CMK (cell line): ENCODE data around the gene CMTM4.
"Not testable (repeated sequence)": the region's sequence is repeated elsewhere in the genome, so short reads cannot be mapped to it uniquely, and the experiment has no call there.

Source experiments
- DNase-seq: peaks from one replicate; pipeline ENCODE4 v3.0.0-alpha.2; 2010; ENCODE audit warnings: low read depth

Gene CMTM4

DNA sequence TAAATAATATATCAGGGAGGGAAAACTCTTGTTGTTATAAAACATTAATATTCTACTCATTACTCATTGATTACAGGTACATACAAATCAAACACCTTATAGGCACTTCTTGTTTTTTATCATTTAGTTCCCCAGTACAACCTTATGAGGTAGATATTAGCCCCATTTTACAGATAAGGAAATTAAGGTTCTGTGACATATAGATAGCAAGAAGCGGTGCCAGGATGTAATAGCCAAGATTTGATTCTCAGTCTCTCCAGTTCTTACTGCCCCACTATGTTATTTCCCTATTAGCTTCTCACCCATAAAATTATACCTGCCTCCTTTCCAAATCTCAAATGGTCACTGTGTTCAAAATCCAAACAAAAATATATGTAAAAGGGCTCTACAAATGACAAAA is 55.2 kb downstream of the CMTM4 start:
- DNase-seq = no peak

- no peak for DNase-seq
Observed at GRCh38 chr16:66640724-66641314, 55.7 kb downstream of the CMTM4 start.

DNA sequence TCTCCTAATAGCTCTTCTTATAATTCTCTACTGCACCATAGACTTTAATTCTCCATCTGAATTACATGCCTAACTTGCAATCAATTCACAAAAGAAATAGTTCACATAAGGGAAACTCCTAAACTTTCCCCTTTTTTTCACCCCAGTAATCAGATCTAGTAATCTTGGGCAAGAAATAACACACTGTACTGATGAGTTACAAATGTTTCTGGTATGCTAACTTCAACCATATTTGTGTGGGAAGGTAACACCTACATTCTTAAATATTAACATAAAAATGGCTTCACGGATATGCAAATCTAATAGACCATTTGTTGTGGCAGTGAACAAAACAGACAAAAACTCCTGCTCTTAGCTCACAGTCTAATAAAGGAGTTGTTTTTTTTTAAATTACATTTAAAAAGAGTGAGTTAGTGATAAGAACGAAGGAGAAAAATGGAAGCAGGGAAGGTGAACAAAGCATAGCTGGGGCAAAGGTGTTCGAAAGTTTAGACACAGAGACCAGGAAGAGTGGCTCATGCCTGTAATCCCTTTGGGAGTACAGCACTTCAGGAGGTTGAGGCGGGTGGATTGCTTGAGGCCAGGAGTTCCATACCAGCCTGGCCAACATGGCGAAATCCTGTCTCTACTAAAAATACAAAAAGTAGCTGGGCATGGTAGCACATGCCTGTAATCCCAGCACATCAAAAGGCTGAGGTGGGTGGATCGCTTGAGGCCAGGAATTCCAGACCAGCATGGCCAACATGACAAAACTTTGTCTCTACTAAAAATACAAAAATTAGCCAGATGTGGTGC is 57.3 kb downstream of the CMTM4 start:
- no peak for DNase-seq

DNA sequence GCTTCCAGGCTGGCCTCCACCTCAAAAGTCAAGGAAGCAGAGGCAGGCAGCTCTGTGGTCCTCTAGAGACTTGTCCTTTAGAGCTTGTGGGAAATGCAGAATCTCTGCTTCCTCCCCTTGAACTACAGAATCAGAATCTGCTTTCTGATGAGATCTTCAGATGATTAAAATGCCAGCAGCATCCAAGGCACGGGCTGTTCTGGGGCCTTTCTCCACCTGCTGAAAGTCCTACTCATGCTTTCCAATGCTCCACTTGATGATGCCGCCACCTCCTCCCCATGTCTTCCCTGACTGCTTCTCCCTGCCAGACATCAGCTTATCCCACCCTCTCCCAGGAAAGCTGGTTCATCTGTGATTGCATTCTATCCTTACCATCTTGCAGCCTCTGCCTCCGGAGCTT is 58.7 kb downstream of the CMTM4 start:
- no peak for DNase-seq

DNA sequence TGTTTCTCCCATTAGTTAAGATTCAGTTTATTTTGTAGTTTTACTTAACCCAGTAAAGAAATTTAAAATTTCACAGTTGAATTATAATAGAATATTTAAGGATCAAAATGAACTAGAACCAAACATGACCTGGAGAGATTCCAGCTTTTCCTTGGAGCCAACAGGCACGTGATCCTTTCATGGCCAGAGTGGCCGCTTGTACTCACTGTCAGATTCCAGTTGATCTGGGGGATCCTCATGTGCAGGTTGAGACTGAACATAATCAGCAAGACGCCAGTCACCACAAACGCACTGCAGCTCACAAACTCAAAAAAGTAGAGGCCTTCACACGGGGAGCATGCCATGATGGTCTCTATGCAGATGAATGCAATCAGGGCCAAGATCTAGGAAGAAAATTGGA is 60.3 kb downstream of the CMTM4 start:
- DNase-seq = no peak

GRCh38 chr16:66635406-66635805 is 61.1 kb downstream of the CMTM4 start:
- DNase-seq = no peak

GRCh38 chr16:66634527-66635196 is 61.9 kb downstream of the CMTM4 start:
- no peak for DNase-seq

DNA sequence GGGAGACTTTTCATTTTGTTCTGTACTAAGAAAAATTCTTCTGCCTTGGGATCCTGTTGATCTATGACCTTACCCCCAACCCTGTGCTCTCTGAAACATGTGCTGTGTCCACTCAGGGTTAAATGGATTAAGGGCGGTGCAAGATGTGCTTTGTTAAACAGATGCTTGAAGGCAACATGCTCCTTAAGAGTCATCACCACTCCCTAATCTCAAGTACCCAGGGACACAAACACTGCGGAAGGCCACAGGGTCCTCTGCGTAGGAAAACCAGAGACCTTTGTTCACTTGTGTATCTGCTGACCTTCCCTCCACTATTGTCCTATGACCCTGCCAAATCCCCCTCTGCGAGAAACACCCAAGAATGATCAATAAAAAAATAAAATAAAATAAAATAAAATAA is 65.0 kb downstream of the CMTM4 start:
- not testable (repeated sequence) for DNase-seq

DNA sequence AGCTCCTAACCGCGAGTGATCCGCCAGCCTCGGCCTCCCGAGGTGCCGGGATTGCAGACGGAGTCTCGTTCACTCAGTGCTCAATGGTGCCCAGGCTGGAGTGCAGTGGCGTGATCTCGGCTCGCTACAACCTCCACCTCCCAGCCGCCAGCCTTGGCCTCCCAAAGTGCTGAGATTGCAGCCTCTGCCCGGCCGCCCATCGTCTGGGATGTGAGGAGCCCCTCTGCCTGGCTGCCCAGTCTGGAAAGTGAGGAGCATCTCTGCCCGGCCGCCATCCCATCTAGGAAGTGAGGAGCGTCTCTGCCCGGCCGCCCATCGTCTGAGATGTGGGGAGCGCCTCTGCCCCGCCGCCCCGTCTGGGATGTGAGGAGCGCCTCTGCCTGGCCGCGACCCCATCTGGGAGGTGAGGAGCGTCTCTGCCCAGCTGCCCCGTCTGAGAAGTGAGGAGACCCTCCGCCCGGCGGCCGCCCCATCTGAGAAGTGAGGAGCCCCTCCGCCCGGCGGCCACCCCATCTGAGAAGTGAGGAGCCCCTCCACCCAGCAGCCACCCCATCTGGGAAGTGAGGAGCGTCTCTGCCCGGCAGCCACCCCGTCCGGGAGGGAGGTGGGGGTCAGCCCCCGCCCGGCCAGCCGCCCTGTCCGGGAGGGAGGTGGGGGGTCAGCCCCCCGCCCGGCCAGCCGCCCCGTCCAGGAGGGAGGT is 65.8 kb downstream of the CMTM4 start:
- DNase-seq = not testable (repeated sequence)

DNA sequence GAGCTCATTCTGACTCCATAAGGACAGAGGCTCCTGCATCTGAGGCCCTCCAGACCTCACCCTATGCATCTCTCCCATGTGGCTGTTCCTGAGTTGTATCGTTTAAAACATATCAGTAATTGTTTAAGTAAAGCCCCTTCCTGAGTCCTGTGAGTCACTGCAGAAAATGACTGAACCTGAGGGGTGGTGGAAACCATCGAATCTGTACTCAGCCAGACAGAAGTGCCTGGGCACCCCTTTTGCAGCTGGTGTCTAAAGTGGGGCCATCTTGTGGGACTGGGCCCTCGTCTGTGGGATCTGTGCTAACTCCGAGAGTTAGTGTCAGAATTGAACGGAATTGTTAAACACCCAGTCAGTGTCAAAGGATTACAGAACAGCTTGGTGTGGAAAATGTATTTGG is 66.7 kb downstream of the CMTM4 start:
- no peak for DNase-seq

- DNase-seq = not testable (repeated sequence)
Observed at GRCh38 chr16:66627611-66628378, 68.7 kb downstream of the CMTM4 start.

- no peak for DNase-seq
Observed at GRCh38 chr16:66623755-66624154, 72.8 kb downstream of the CMTM4 start.

DNA sequence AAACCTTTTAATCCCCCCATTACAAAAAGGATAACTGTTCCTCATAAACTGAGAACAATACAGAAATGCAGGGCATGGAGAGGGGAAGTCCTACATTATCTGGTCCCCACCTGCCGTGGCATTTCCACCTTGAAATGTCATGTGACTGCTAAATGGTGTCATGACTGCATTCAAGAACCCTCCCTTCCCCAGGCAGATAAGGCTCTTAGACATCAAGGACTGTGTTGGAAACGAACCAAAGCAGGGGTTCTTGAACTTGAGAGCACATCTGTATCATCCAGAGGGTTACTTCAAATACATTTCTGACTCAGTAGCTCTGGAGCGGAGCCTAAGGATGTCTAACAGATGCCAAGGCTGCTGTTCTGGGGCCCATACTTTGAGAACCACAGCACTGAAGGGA is 73.7 kb downstream of the CMTM4 start:
- DNase-seq = no peak

DNA sequence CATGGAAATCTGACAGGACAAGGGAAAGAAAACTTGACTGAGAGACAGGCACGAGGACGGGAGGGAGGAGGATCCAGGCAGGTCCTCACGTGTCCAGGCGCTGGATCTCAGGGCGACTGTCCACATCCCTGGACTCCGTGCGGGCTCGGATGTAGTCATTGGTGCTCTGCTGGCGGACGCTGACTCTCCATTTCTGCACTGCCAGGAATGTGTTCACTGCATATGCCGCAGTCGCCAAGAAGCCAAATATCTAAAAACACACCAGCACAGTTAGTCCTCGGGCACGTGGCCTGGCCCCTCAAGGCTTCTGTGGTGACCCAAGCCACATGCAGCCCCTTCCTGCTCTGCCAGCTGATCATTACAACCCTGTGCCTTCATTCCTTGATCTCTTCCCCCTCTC is 74.6 kb downstream of the CMTM4 start:
- DNase-seq = no peak

DNA sequence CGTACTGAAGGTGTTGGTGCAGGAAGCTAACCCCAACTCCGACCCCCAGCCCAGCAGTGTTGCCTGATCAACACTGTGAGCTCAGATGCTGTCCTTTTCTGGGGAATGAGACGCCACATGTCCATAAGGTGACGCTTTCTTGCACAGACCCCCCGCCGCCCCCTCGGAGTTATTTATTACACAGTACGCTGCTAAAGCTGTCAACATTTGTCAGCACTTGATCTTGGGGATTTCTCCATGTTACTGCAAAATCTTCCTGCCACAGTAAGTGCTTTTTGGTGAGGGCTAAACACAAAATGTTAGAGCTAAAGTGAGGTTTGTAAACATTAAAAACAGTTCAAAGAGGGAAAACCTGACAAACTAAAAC is 76.1 kb downstream of the CMTM4 start:
- DNase-seq = no peak

DNA sequence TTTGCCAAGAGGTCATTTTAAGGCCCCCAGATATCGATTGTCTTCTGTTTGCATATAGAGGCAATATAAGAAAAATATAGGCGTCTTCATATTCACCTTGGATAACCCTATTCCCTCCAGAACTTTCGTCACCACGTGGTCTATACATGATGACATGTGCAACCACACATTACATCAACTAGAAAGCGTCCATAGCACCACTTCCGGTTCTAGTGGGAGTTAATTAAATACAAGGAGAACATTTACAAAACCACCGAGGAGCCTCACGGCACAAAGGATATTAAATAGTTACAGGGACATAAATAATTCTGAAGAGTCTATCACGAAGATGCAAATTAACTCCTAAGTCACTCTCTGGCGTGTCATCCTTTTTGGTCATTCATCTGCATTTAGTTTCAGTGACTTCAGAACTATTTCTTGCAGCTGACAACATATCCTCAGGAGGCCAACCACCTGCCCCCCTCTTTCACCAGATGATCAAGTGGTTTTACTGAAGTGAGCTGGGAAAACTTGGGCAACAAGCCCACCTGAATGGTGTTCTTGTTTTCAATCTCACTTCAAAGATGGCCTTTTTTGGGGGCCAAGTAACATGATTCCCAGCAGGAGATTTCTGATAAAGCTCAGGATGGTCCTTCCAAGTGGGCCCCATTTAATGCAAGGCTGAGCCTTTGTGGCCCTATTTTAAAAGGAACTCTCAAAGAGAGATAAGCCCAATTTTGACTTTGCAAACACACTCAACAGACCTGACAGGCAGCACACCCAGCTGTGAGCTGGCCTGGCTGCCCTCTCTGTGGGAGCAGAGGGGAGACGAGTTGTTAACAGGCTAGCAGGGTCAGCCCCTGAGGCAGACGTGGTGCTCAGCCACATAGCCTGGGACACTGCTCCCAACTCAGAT is 76.8 kb downstream of the CMTM4 start:
- no peak for DNase-seq

GRCh38 chr16:66618588-66619375 is 77.8 kb downstream of the CMTM4 start:
- no peak for DNase-seq

DNA sequence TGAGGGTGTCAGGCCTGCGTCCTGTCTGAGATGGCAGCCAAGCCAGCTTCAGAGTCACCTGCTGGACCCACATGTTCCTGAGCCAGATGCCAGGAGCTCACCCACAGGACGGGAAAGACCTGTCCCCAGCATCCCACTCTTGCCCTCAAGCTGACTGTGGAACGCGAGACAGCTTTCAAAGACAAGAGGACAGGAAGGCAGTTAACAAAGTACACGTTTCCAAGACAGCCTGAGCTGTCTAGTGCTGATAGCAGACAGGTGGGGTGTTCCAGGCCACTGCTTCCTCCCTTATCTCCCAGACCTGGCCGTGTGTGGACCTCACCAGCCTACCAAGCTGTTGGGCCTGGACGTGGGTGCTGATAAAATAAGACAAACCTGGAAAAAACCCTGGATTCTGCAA is 78.8 kb downstream of the CMTM4 start:
- DNase-seq = no peak

- DNase-seq = no peak
Observed at GRCh38 chr16:66617010-66617434, 79.5 kb downstream of the CMTM4 start.

DNA sequence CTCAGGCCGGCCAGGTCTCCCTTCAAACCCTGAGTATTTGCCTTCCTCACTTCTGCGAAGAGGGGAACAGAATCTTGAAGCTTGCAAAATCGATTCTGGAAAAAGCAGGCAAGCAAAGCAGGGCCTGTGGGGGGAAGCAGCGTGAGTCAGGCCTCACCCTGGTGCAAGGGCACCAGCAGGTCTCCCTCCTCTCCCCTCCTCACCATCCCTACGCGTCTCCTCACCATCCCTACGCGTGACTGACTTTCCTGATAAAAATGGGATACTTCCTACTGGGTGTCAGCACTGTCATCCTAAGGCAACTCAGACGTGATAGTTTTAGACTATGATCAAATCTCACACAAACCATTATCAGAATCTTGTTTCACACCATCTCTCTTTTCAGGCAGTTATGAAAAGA is 80.0 kb downstream of the CMTM4 start:
- no peak for DNase-seq
